ENCODE measurements around the gene KCNK6. TPM values are rescaled to one million over a fixed set of nuclear protein-coding genes. Genes with fewer than 3 reads are reported as not detected.

The KCNK6 gene
- total RNA-seq, 4 donors from 2014 or later: 20.7 to 29.6 (median 25.5) TPM

- 90 to 97% methylated on average over 10 of the region's 10 CpGs for WGBS, 2 donors
- intact Hi-C loops (cut with DNase I; ENCODE audit: low total_unique reads): no loop called here
- TF ChIP-seq, protein P1, sequence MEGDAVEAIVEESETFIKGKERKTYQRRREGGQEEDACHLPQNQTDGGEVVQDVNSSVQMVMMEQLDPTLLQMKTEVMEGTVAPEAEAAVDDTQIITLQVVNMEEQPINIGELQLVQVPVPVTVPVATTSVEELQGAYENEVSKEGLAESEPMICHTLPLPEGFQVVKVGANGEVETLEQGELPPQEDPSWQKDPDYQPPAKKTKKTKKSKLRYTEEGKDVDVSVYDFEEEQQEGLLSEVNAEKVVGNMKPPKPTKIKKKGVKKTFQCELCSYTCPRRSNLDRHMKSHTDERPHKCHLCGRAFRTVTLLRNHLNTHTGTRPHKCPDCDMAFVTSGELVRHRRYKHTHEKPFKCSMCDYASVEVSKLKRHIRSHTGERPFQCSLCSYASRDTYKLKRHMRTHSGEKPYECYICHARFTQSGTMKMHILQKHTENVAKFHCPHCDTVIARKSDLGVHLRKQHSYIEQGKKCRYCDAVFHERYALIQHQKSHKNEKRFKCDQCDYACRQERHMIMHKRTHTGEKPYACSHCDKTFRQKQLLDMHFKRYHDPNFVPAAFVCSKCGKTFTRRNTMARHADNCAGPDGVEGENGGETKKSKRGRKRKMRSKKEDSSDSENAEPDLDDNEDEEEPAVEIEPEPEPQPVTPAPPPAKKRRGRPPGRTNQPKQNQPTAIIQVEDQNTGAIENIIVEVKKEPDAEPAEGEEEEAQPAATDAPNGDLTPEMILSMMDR (IDR thresholded peaks at IDR 0.05): no peak
- no peak for TF ChIP-seq POLR2A (IDR thresholded peaks at IDR 0.05)
- no peak for DNase-seq (ENCODE audit: low spot score in 2 of 2)
- H3K4me3 ChIP-seq (ENCODE audit: low read depth, poor library complexity, severe bottlenecking): no peak overlapping the region
These were observed 59.2 kb downstream of the KCNK6 start for GRCh38 chr19:38378866-38379265.

- TF ChIP-seq, protein P1 (IDR thresholded peaks at IDR 0.05): no peak
- no peak for TF ChIP-seq POLR2A (IDR thresholded peaks at IDR 0.05)
- no peak overlapping the region for H3K4me3 ChIP-seq (ENCODE audit: low read depth, poor library complexity, severe bottlenecking)
- WGBS, 2 donors: 90 to 95% methylated on average over 9 of the region's 9 CpGs
- intact Hi-C loops (cut with DNase I; ENCODE audit: low total_unique reads): no loop called here
- no peak for DNase-seq (ENCODE audit: low spot score in 2 of 2)
These were observed 61.5 kb downstream of the KCNK6 start for GRCh38 chr19:38381138-38381537.

Other genes with a start within 250 kb of the KCNK6 start
- not detected for gene DPF1, start 95.6 kb upstream of the KCNK6 start, total RNA-seq
- 10 to 100 TPM in 1 of 4 donors, 1 to 10 TPM in 3; 3.8 to 19.6 (median 7.1) TPM for gene PPP1R14A, start 63.5 kb upstream of the KCNK6 start, total RNA-seq
- 100 to 1,000 TPM; 401 to 505 (median 497) TPM for gene SPINT2, start 55.3 kb upstream of the KCNK6 start, total RNA-seq
- 100 to 1,000 TPM; 373 to 601 (median 426) TPM for gene C19orf33, start 15.6 kb upstream of the KCNK6 start, total RNA-seq
- gene YIF1B, start 3.9 kb upstream of the KCNK6 start, total RNA-seq: 10 to 100 TPM; 14.1 to 38.5 (median 25.5) TPM
- 1 to 10 TPM; 2.9 to 8.7 (median 5.1) TPM for gene CATSPERG, start 16.0 kb downstream of the KCNK6 start, total RNA-seq
- gene PSMD8, start 54.7 kb downstream of the KCNK6 start, total RNA-seq: 100 to 1,000 TPM; 222 to 319 (median 311) TPM
- gene GGN, start 68.2 kb downstream of the KCNK6 start, total RNA-seq: 1 to 10 TPM in 3 of 4 donors, under 1 TPM in 1; 0.36 to 1.9 (median 1.5) TPM
- 1 to 10 TPM in 2 of 4 donors, under 1 TPM in 2; 0.34 to 1.9 (median 1.1) TPM for gene SPRED3, start 68.9 kb downstream of the KCNK6 start, total RNA-seq
- 10 to 100 TPM; 53.6 to 68.5 (median 60.7) TPM for gene FAM98C, start 83.2 kb downstream of the KCNK6 start, total RNA-seq
- gene RASGRP4, start 106.4 kb downstream of the KCNK6 start, total RNA-seq: 1 to 10 TPM; 1.3 to 2.3 (median 1.7) TPM
- 10 to 100 TPM in 3 of 4 donors, 1 to 10 TPM in 1; 8.4 to 35.1 (median 16.6) TPM for gene RYR1, start 113.8 kb downstream of the KCNK6 start, total RNA-seq

Data from lower leg skin (tissue), 4 donors.